PC-9 (cell line): Measurements from ENCODE around the gene NLRX1. TPM values are rescaled to one million over a fixed set of nuclear protein-coding genes. Genes with fewer than 3 reads are reported as not detected.

ENCODE experiments used
- BruUV-seq: library from RNA; stranded (reverse); fragments of 400-500 nt; replicated peaks from 2 replicates; lab custom pipeline; 2021; lab: Mats Ljungman, UMichigan
- CTCF ChIA-PET: fragments of 300-600 bp; sonication (Branson Sonifier 250); formaldehyde crosslinking; loops from one replicate; lab custom pipeline; 2022; ENCODE audit warnings: antibody characterized with exemption; lab: Charles Lee
- POLR2A ChIA-PET: fragments of 300-600 bp; sonication (Branson Sonifier 250); formaldehyde crosslinking; loops from one replicate; lab custom pipeline; 2022; ENCODE audit warnings: antibody characterized with exemption; ENCODE audit not compliant: unreplicated experiment; lab: Charles Lee
- DNase-seq, 2 experiments: peaks; one replicate each; pipeline versions ENCODE4 v3.0.0 to v3.0.0-alpha.2; 2015 to 2022; ENCODE audit warnings: mixed read lengths in 1 of 2
- H2AFZ ChIP-seq: fragments of 200-600 bp; sonication (generic); 2 replicates; pipeline ENCODE4 v1.8.1; 2017; ENCODE audit warnings: antibody characterized with exemption
- H3F3A ChIP-seq: fragments of 200-600 bp; sonication (generic); 2 replicates; pipeline ENCODE4 v1.8.1; 2017; ENCODE audit warnings: antibody characterized with exemption, mild to moderate bottlenecking, low read depth; ENCODE audit not compliant: insufficient read depth
- H3K27ac ChIP-seq: fragments of 200-600 bp; sonication (generic); 2 replicates; pipeline ENCODE4 v1.6.1; 2016; ENCODE audit warnings: mixed run types
- H3K27me3 ChIP-seq: fragments of 200-600 bp; sonication (generic); 2 replicates; pipeline ENCODE4 v1.6.1; 2016; ENCODE audit warnings: low read depth, mixed run types; ENCODE audit not compliant: insufficient read depth
- H3K36me3 ChIP-seq: fragments of 200-600 bp; sonication (generic); 2 replicates; pipeline ENCODE4 v1.6.1; 2016; ENCODE audit warnings: low read depth, mixed run types
- H3K4me1 ChIP-seq: fragments of 200-600 bp; sonication (generic); replicated peaks from 2 replicates; pipeline ENCODE4 v1.6.1; 2016; ENCODE audit warnings: mixed run types; ENCODE audit not compliant: insufficient read depth
- H3K4me2 ChIP-seq: fragments of 200-600 bp; sonication (generic); 2 replicates; pipeline ENCODE4 v1.6.1; 2017; ENCODE audit warnings: mixed run types
- H3K4me3 ChIP-seq: fragments of 200-600 bp; sonication (generic); 2 replicates; pipeline ENCODE4 v1.6.1; 2016; ENCODE audit warnings: mixed run types
- H3K79me2 ChIP-seq: fragments of 200-600 bp; sonication (generic); 2 replicates; pipeline ENCODE4 v1.6.1; 2017; ENCODE audit warnings: low read depth, mixed run types
- H3K9me2 ChIP-seq: fragments of 200-600 bp; sonication (generic); 2 replicates; pipeline ENCODE4 v1.8.1; 2017; ENCODE audit warnings: mild to moderate bottlenecking; ENCODE audit not compliant: insufficient read depth
- H3K9me3 ChIP-seq: fragments of 200-600 bp; sonication (generic); 2 replicates; pipeline ENCODE4 v1.8.1; 2016; ENCODE audit warnings: low read depth; ENCODE audit not compliant: insufficient read depth
- H4K20me1 ChIP-seq: fragments of 200-600 bp; sonication (generic); 2 replicates; pipeline ENCODE4 v1.8.1; 2017; ENCODE audit not compliant: insufficient read depth
- CTCF ChIP-seq: fragments of 200-600 bp; sonication (generic); conservative IDR thresholded peaks from 2 replicates; pipeline ENCODE4 v1.6.1; 2017; ENCODE audit warnings: mixed run types, antibody characterized with exemption, mild to moderate bottlenecking, moderate library complexity
- EZH2 ChIP-seq: fragments of 200-600 bp; sonication (generic); IDR thresholded peaks from 2 replicates; pipeline ENCODE4 v1.8.0; 2017; ENCODE audit warnings: antibody characterized with exemption, low read depth
- intact Hi-C: fragments of 100-400 bp; cut with micrococcal nuclease; formaldehyde crosslinking; loops from one replicate; pipeline ENCODE4 v1.10.0; 2022; ENCODE audit not compliant: unreplicated experiment
- total RNA-seq: library from RNA; stranded (reverse); gene quantifications from 2 replicates; pipeline ENCODE4 v1.2.3, GENCODE V29; 2021

Gene NLRX1
- total RNA-seq, 1 experiment from 2014 or later: 18.4 TPM

- no peaks in the 10 kb centered on the region for H3K36me3 ChIP-seq
- peak within 1 kb of the TSS; percentile 90 for H3K4me3 ChIP-seq
- CTCF ChIA-PET: interaction anchor here (0.6 to 1.1 kb wide), 13 partner anchors 9 to 488 kb away, joined by 3 to 15 read pairs (median 7); partner anchors contain the start of gene DDX6
- peak; percentile 81 to 90 for DNase-seq
- no TSS peak for BruUV-seq
- no peaks in the 10 kb centered on the region for H3K9me2 ChIP-seq
- H3K27me3 ChIP-seq: no peaks in the 10 kb centered on the region
- TF ChIP-seq EZH2 (no peak), CTCF (peak; percentile 94)
- H3K27ac ChIP-seq: peak within 1 kb of the TSS; percentile 57
- POLR2A ChIA-PET: interaction anchor here (0.5 to 1.1 kb wide), 5 partner anchors 16 to 113 kb away, joined by 4 to 11 read pairs (median 5); no protein-coding TSS in a partner anchor
- intact Hi-C loops: loop anchor here (5.0 kb wide), 3 partner anchors 76 to 266 kb away; partner anchors contain the start of gene MCAM
- H3K9me3 ChIP-seq: no peaks in the 10 kb centered on the region
- peak within 1 kb of the TSS; percentile 91 for H3K4me2 ChIP-seq
- peaks cover 4% of the 10 kb centered on the region; the same call in 1 of the 2 replicates for H4K20me1 ChIP-seq
- H3F3A ChIP-seq: peaks cover 17% of the 10 kb centered on the region
- H3K79me2 ChIP-seq: peaks cover 45% of the 10 kb centered on the region
- peaks cover 26% of the 10 kb centered on the region for H3K4me1 ChIP-seq
- peak within 1 kb of the TSS; percentile 96 for H2AFZ ChIP-seq
These were observed 37.3 kb downstream of the NLRX1 start, which contains the start of gene CBL for GRCh38 chr11:119205574-119206510. TSS of gene CBL (plus strand) at chr11:119206339. CDS start at chr11:119206418, 79 bp downstream.

GRCh38 chr11:119206511-119207414 lies 38.2 kb downstream of the NLRX1 start:
- H2AFZ ChIP-seq: peak overlapping the region; percentile 96
- no peaks in the 10 kb centered on the region for H3K36me3 ChIP-seq
- BruUV-seq: no TSS peak
- H3K9me2 ChIP-seq: no peaks in the 10 kb centered on the region
- CTCF ChIA-PET: interaction anchor here (0.6 to 1.1 kb wide), 8 partner anchors 10 to 269 kb away, joined by 3 to 15 read pairs (median 9); no protein-coding TSS in a partner anchor
- peak overlapping the region; percentile 57 for H3K27ac ChIP-seq
- H3K4me2 ChIP-seq: peak overlapping the region; percentile 91
- intact Hi-C loops: loop anchor here (5.0 kb wide), 3 partner anchors 76 to 266 kb away; partner anchors contain the start of gene MCAM
- TF ChIP-seq EZH2 (no peak), CTCF (0 out of 2 replicates have a peak, but pooled peaks have one; percentile 5)
- H3K79me2 ChIP-seq: peaks cover 54% of the 10 kb centered on the region
- no peaks in the 10 kb centered on the region for H3K9me3 ChIP-seq
- H4K20me1 ChIP-seq: peaks cover 4% of the 10 kb centered on the region
- DNase-seq: peak; percentile 10 to 46
- POLR2A ChIA-PET: interaction anchor here (0.6 to 1.1 kb wide), 6 partner anchors 16 to 164 kb away, joined by 4 to 21 read pairs (median 6); no protein-coding TSS in a partner anchor
- no peaks in the 10 kb centered on the region for H3K27me3 ChIP-seq
- H3F3A ChIP-seq: peaks cover 17% of the 10 kb centered on the region
- peaks cover 26% of the 10 kb centered on the region for H3K4me1 ChIP-seq
- H3K4me3 ChIP-seq: peak overlapping the region; percentile 90
